Endodermal cell (in vitro differentiated cells): ENCODE data around the gene C17orf50. TPM values are rescaled to one million over a fixed set of nuclear protein-coding genes. Genes with fewer than 3 reads are reported as not detected.

Experiments
- DNase-seq: peaks from one replicate; pipeline ENCODE4 v3.0.0-alpha.2; 2017
- H3K27ac ChIP-seq: 2 replicates; pipeline ENCODE4 v1.5.1; 2013; ENCODE audit warnings: mild to moderate bottlenecking, low read depth, low read length, moderate library complexity
- H3K27me3 ChIP-seq: 2 replicates; pipeline ENCODE4 v1.6.1; 2013; ENCODE audit warnings: mild to moderate bottlenecking, low read length, moderate library complexity; ENCODE audit not compliant: insufficient read depth, control insufficient read depth, poor library complexity, severe bottlenecking
- H3K36me3 ChIP-seq: 2 replicates; pipeline ENCODE4 v1.7.0; 2013; ENCODE audit warnings: mild to moderate bottlenecking, low read length, moderate library complexity; ENCODE audit not compliant: control insufficient read depth, insufficient read depth
- H3K4me1 ChIP-seq: one replicate; pipeline ENCODE4 v1.7.0; 2013; ENCODE audit warnings: low read length; ENCODE audit not compliant: control insufficient read depth, insufficient read depth
- H3K4me3 ChIP-seq: 2 replicates; pipeline ENCODE4 v1.5.1; 2013; ENCODE audit warnings: mild to moderate bottlenecking, low read length, moderate library complexity
- H3K9ac ChIP-seq: 2 replicates; pipeline ENCODE4 v1.6.1; 2013; ENCODE audit warnings: mild to moderate bottlenecking, low read length, moderate library complexity; ENCODE audit not compliant: poor library complexity, severe bottlenecking; ENCODE audit errors: extremely low read depth
- H3K9me3 ChIP-seq: 2 replicates; pipeline ENCODE4 v1.6.1; 2013; ENCODE audit warnings: mild to moderate bottlenecking, low read length, moderate library complexity; ENCODE audit not compliant: control insufficient read depth
- H3K27ac Mint-ChIP-seq: 2 replicates; pipeline ENCODE4 v1.8.0; 2020; ENCODE audit warnings: mixed read lengths
- H3K27me3 Mint-ChIP-seq: 2 replicates; pipeline ENCODE4 v1.8.0; 2021; ENCODE audit warnings: mild to moderate bottlenecking, mixed read lengths; ENCODE audit not compliant: insufficient read depth
- H3K36me3 Mint-ChIP-seq: 2 replicates; pipeline ENCODE4 v1.8.0; 2020; ENCODE audit warnings: low read depth, mixed read lengths
- H3K4me1 Mint-ChIP-seq: 2 replicates; pipeline ENCODE4 v1.8.0; 2020; ENCODE audit warnings: mixed read lengths
- H3K4me3 Mint-ChIP-seq: 2 replicates; pipeline ENCODE4 v1.8.0; 2020; ENCODE audit warnings: mild to moderate bottlenecking, moderate library complexity, mixed read lengths
- H3K9me3 Mint-ChIP-seq: 2 replicates; pipeline ENCODE4 v1.8.0; 2020; ENCODE audit warnings: mild to moderate bottlenecking, mixed read lengths
- WGBS, 2 experiments: methylation state at CpG; one replicate each; pipeline versions ENCODE4 v1.1.5 to v1.1.7; 2013; ENCODE audit warnings: missing lambda C conversion rate in 2 of 2, mixed read lengths in 1 of 2; ENCODE audit not compliant: insufficient coverage in 1 of 2, insufficient read length in 1 of 2; 5-methylcytosine and 5-hydroxymethylcytosine counted together
- total RNA-seq, 2 donors: library from RNA; stranded (reverse); fragmentation: NEBNext Ultra II Directional in 1 of 2; extraction: Animal tissue kit (Norgen Biotek cat#: 25700) in 1 of 2; gene quantifications; 2 replicates in 1 of 2; 3 replicates in 1 of 2; pipeline ENCODE4 v1.2.1, GENCODE V29; 2021
- TF ChIP-seq, protein P1 (sequence below): fragments of 200-600 bp; sonication (generic); conservative IDR thresholded peaks from 2 replicates; pipeline ENCODE4 v1.5.0; 2021; ENCODE audit warnings: antibody characterized with exemption, mild to moderate bottlenecking

C17orf50 gene
- total RNA-seq, 2 donors from 2014 or later: not detected

DNA sequence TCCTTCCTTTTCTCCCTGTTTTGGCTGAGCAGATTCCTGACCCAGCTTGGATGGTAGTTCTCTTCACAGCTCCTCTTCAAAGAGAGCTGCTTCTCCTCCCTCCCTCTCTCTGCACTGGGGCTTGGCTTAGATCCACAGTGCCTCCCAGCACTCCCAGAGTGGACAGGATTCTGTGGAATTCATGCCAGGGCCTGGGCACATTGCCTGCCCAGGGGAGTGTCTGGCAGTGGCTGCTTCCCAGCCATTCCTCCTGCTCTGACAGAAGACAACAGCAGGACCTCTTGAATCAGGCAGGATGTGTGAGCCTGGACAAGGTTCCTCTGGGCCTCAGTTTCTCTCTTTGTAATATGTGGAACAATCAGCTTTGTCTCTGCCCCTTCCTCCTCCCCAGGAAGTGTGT lies 39.3 kb downstream of the C17orf50 start:
- H3K4me1 ChIP-seq: no peaks in the 10 kb centered on the region
- Mint-ChIP-seq H3K27ac (no peak overlapping the region), H3K27me3 (peaks cover 52% of the 10 kb centered on the region), H3K4me1 (no peaks in the 10 kb centered on the region), H3K9me3 (no peaks in the 10 kb centered on the region), H3K36me3 (no peaks in the 10 kb centered on the region), H3K4me3 (no peak overlapping the region)
- H3K36me3 ChIP-seq: no peaks in the 10 kb centered on the region
- no peak overlapping the region for H3K4me3 ChIP-seq
- no peak for DNase-seq
- no peak overlapping the region for H3K9ac ChIP-seq
- TF ChIP-seq, protein P1, sequence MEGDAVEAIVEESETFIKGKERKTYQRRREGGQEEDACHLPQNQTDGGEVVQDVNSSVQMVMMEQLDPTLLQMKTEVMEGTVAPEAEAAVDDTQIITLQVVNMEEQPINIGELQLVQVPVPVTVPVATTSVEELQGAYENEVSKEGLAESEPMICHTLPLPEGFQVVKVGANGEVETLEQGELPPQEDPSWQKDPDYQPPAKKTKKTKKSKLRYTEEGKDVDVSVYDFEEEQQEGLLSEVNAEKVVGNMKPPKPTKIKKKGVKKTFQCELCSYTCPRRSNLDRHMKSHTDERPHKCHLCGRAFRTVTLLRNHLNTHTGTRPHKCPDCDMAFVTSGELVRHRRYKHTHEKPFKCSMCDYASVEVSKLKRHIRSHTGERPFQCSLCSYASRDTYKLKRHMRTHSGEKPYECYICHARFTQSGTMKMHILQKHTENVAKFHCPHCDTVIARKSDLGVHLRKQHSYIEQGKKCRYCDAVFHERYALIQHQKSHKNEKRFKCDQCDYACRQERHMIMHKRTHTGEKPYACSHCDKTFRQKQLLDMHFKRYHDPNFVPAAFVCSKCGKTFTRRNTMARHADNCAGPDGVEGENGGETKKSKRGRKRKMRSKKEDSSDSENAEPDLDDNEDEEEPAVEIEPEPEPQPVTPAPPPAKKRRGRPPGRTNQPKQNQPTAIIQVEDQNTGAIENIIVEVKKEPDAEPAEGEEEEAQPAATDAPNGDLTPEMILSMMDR: no peak
- H3K27ac ChIP-seq: no peak overlapping the region
- H3K27me3 ChIP-seq: peaks cover 51% of the 10 kb centered on the region
- no peaks in the 10 kb centered on the region for H3K9me3 ChIP-seq

DNA sequence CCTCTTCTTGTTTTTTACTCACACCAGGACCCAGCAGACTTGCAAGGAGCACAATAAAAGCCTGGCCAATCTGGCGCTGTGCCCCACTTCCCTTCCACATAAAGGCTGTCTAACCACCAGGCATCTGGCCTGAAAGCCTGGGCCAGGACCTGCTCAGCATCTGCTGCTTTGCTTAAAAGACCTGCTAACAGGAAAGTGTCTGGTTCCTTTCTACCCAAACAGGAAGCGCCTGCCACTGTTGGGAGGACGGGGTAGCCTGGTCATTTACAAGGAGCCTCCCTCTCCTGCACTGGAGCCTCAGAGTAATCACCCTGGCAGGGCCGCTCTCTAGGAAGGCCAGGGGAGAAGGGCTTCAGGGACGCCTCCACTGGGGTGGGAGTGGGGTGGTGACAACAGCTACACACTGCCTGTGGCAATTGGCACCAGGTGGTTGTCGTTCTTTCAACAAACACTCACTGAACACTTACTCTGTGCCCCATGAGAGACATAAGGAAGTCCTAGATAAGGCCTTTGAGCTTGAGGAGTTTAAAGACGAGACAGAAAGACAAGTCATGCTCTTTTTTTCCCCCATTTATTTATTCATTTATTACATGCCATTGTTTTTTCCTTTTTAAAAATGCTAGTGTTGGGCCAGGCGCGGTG lies 41.0 kb downstream of the C17orf50 start:
- Mint-ChIP-seq H3K4me3 (no peak overlapping the region), H3K27ac (no peak overlapping the region), H3K9me3 (no peaks in the 10 kb centered on the region), H3K27me3 (peaks cover 38% of the 10 kb centered on the region), H3K36me3 (no peaks in the 10 kb centered on the region), H3K4me1 (no peaks in the 10 kb centered on the region)
- DNase-seq: no peak
- Histone ChIP-seq H3K9me3 (no peaks in the 10 kb centered on the region), H3K27ac (no peak overlapping the region), H3K4me1 (no peaks in the 10 kb centered on the region), H3K36me3 (no peaks in the 10 kb centered on the region), H3K4me3 (no peak overlapping the region), H3K27me3 (peaks cover 34% of the 10 kb centered on the region), H3K9ac (no peak overlapping the region)
- WGBS, 2 experiments: 92 to 100% methylated on average over 3 to 9 of the region's 9 CpGs
- TF ChIP-seq, protein P1: no peak

DNA sequence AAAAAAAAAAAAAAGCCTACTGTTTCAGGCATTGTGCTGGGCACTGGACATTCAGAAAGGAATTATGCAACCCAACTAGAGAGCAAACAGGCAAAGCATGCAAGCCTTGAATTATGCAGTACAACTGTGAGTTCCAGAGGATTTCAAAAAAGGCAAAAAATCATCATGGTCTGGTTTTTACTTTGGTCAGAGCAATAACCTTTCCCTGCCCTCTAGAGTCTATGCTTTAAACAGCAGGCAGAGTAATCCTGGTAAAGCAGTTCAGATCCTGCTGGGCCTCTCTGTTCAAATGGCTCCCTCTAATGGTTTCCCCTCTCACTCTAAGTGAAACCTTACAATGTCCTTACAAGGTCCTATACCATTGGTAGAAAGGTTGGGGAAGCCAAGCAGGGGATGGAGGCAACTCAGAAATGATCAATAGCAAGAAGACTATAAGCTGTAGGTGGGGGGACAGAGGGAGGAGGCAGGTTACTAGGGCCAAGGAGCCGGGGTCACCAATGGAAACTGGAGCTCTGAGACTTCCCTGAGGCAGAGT lies 44.0 kb downstream of the C17orf50 start:
- 80% methylated on average over 1 of the region's 1 CpG; no CpG with 5 or more reads in 1 of the 2 experiments for WGBS, 2 experiments
- H3K36me3 ChIP-seq: no peaks in the 10 kb centered on the region
- peaks cover 10% of the 10 kb centered on the region for H3K4me1 Mint-ChIP-seq
- TF ChIP-seq, protein P1: peak; percentile 88
- peak; percentile 83 for DNase-seq
- no peak overlapping the region for H3K27ac ChIP-seq
- H3K27ac Mint-ChIP-seq: no peak overlapping the region
- no peaks in the 10 kb centered on the region for H3K9me3 Mint-ChIP-seq
- no peaks in the 10 kb centered on the region for H3K4me1 ChIP-seq
- H3K9me3 ChIP-seq: no peaks in the 10 kb centered on the region
- H3K4me3 ChIP-seq: no peak overlapping the region
- H3K27me3 ChIP-seq: peaks cover 10% of the 10 kb centered on the region
- no peaks in the 10 kb centered on the region for H3K36me3 Mint-ChIP-seq
- H3K4me3 Mint-ChIP-seq: no peak overlapping the region
- H3K27me3 Mint-ChIP-seq: peaks cover 11% of the 10 kb centered on the region
- no peak overlapping the region for H3K9ac ChIP-seq
